Spleen (tissue), 7 donors: ENCODE measurements around the gene SCUBE1.

Experiments used
- CTCF ChIP-seq, 11 experiments: fragments of 200-600 bp in 7 of 11; fragments of 450-650 bp in 4 of 11; sonication (generic) in 4 of 11; IDR thresholded peaks in 8 of 11; conservative IDR thresholded peaks in 3 of 11; 1 replicate in 7 of 11; 2 replicates in 4 of 11; pipeline versions ENCODE4 v1.4.0 to v1.8.0; 2016 to 2021; ENCODE audit warnings: antibody characterized with exemption in 11 of 11, inconsistent platforms in 4 of 11, mild to moderate bottlenecking in 1 of 11
- POLR2A ChIP-seq, 3 donors: fragments of 450-650 bp; IDR thresholded peaks; one replicate each; pipeline ENCODE4 v1.5.1; 2017; ENCODE audit warnings: antibody characterized with exemption in 3 of 3, mild to moderate bottlenecking in 1 of 3
- POLR2AphosphoS5 ChIP-seq, 3 donors: sonication (generic); formaldehyde crosslinking; IDR thresholded peaks; one replicate each; pipeline ENCODE4 v1.5.1; 2017; ENCODE audit warnings: antibody characterized with exemption in 3 of 3
- donor health status: DM: no; HTN: no; CAD: no; lungs with moderate emphysema.
- donor health status: DM: no; HTN: no; CAD: no.
- donor health status: DM: no; HTN: no; CAD: no.

GRCh38 chr22:43228330-43228729, 114.8 kb downstream of the SCUBE1 start:
- TF ChIP-seq POLR2A (IDR thresholded peaks at IDR 0.05) (no peak), CTCF (IDR thresholded peaks at IDR 0.05 in 8 of 11, conservative IDR thresholded peaks at IDR 0.05 in 3 of 11) (peak in 2 of 11 experiments; percentile 23 to 28), POLR2AphosphoS5 (IDR thresholded peaks at IDR 0.05) (no peak)
